Colon (tissue), 2 donors: ENCODE measurements around the gene MUC2.

Experiments used
- FAIRE-seq: peaks from 2 replicates; lab custom pipeline; 2012; peaks lifted over from hg19 to GRCh38; lab: Jason Lieb, UNC
- donor health status: control.
- donor health status: control.

The MUC2 gene

DNA sequence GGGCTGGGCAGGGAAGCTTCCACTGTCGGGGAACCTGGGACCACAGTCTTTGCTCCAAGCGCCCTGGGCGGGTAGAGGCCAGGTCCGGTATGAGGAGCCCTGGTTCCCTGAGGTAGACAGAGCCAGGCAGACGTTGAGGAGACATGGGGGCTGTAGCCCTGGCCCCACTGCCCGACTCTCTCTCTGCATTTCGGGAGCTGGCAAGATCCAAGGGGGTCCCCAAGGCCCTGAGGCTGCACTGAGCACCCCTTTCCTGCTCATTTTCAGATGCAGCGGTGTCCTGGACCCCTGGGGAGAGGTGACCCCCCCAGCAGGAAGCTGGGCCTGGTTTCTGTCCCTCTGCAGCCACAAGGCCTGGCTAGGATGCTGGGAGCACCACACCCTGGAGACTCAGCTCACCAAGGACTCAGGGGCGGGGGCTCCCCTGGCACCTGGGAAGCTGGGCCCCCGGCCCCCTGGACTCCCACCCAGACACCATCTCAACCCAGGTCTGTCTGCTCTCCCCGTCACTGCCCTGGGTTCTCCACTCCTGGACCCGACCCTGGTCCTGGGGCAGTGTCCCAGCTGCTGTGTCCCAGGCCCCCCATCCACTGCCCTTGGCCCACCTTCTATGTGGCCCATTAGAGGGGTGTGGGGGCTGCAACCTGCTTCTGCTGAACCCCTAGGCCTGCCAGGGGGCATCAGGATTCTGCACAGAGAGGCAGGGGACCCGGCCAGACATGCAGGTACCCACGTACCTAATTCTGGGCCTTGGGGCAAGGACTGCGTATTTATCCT, 23.1 kb upstream of the MUC2 start:
- no peak for FAIRE-seq

DNA sequence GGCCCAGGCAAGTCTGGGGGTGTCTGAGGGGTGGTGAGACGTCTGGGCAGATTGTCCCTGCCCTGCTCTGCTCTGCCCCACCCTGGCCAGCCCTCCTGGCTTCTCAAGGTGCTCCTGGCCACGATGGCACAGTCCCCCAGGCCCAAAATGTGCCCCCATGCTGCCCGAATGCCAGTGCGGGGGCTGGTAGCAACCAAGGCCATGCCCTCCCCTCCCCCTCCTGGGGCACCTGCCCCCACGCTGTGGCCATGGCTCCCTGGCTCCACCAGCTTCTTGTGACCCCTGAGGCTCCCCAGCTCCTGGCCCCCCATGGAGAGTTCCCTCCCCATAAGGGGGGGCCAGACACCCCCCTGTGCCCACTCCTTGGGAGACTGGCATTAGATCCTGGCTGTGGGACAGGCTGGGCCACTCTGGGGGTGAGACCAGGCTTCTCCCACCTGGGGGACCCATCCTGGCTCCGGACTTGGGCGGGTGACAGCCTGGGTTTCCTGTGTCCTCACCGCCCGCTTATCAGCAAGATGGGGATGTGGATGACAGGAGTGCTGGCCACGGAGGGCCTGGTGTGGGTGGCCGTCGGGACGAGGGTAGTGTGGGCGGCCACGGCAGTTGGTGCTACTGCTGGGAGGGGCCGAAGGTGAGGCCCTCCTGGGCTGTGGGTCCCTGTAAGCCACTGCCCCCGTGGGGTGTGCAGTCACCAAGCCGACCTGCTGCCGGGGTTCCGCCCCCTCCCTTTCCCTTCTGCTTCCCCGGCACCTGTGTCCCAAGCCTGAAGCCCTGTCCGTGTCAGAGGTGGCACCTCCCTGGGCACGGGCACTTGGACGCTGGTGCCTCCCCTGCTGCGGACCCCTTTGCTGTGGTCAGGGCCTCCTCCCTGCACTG, 22.3 kb upstream of the MUC2 start:
- FAIRE-seq, result no peak

DNA sequence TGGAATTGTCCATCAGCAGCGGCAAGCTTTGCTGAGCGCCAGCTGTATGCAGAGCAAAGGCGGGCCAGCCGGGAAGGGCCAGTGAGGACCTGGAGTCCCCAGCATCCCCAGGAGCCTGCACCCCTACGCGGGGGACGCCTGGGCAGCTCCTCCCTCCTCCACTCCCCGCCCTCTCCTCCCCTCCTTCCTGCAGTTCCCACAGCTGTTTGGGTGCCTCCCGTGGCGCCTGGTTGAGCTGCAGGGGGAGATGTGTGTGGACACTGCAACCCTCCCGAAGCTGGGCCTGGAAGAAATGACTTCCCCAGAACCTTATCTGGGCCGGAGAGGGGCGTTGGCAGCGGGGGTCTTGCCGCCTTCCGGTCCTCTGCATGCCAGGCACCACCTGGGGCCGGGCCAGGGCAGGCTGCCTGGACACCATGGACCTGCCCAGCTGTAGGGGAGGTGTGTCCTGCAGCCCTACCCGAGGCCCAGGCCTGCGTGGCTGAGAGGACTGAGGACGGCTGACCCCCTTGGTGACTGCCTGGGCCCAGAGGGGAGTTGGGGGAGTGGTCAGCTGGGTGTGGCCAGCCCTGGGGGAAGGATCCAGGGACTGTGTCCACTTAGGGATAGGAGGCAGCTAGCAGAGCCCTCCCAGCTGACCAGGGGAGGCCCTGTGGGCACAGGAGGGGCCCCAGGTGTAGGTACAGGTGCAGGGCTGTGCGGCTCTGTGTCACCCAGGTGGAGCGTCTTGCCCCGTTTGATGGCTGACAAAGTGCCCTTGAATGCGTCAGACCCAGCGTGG, 21.4 kb upstream of the MUC2 start:
- no peak for FAIRE-seq

DNA sequence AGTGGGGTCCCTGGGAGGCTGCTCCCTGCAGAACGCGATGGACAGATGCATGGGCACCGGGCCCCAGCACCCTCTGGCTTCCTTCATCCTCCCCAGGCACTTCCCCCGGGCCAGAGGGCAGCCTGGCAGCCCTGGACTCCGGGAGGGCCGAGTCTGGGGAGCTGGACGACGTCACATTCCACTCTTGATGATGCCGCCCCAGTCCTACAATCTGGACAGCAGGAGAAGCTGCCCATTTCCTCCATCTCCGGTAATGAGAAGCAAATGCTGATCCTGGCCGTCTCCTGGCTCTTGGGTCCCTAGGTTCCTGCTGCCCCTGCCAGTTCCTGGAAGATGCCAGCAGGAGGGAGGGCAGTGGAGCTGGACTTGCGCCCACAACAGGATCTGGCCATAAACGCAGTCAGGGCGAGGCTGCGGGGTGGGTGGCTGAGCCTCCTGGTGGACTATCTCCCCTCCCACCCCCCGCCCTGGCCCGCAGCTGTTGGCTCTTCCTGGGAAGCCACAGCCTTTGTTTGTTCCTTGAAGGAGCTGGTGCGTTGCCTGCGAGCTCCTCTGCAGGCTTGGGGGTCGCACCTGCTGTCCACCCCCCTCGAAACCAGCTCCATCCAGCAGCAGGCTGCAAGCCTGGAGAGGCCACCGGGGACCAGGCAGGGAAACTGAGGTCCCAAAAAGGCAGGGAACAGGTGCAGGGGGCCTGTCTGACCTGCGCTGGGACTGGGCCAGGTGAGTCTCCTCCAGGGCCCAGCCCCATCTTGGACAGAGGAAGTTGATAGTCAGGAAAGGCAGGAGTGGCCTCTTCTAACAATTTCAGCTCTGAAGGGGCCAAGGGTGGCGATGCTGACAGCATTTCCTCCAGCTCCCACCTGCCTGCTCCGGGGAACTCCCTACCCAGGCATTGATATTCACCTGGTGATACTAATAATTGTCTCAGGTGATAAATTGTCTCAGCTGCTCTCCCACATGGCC, 20.2 kb upstream of the MUC2 start:
- FAIRE-seq, result no peak

DNA sequence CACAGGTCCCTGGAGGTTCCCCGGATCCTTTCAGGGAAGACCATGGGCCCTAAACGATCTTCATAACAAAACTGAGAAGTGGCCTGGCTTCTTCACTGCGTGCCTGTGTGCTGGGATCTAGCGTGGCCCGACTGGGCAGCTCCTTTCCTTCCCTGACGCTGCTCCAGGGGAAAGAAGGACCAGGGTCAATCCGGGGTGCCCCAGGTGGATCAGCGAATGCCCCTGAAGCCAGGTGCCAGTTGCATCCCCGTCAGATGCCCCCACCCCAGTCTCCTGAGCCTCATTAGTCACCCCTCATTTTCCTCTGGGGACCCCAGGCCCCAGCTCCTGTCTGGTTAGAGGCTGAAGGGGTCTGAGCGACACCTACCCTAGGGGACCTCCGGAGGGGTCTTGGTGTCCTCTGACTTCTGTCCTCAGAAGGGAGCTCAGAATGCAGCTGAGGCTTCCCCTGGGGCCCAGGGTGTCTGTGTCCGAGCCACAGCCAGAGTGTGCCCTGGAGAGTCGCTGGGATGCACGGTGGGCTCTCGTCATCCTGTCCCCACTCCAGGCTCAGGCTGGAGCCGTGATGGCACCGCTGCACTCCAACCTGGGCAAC, 19.5 kb upstream of the MUC2 start:
- no peak for FAIRE-seq

DNA sequence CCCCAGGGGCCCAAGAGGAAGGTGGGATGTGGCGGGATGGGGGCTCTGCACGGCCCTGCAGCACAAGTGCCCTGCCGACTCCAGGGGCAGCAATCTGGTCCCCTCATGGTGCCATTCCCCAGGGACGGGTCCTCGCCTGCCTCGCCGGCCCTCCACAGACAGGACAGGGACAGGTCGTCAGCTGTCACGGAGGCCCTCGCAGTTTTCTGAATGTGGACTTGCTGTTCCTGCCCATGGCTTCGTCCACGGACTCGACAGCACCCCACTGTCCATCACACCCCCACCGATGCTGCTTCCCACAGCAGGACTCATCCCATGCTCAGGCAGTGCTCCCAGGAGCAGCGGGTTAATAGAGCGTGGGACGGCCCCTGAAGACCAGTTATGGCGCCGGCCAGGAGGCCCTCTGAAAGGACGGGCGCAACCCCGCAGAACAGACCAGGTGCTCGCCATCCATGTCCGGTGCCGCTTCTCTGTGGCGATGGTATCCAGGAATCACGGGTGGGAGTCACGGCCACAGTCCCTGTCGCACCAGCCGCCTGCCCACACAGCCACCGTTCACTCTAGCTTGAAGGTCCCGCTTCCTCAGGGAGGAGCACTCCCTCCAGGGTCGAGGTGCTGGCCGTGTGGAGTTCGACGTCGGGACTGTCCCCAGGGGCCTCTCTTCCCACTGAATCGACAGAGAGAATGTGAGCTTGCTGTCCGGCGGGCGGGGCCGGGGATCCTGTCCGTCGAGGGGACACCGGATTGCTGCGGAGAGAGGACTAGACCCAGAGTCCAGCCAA, 18.5 kb upstream of the MUC2 start:
- no peak for FAIRE-seq

DNA sequence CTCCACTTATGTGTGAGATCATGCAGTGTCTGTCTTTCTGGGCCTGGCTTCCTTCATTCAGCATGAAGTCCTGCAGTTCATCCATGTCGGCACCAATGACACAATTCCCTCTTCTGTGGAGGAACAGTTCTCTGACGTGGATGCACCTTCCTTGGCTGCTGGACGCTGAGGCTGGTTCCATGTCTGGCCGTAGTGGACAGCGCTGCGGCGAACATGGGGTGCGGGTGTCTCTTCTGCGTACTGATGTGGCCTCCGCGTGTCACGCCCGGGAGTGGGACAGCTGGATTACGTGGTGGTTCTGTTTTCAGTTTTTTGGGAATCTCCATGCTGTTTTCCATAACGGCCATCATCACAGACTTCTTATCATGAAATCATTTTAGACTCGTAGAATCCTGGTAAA, 16.9 kb upstream of the MUC2 start:
- FAIRE-seq, result no peak

DNA sequence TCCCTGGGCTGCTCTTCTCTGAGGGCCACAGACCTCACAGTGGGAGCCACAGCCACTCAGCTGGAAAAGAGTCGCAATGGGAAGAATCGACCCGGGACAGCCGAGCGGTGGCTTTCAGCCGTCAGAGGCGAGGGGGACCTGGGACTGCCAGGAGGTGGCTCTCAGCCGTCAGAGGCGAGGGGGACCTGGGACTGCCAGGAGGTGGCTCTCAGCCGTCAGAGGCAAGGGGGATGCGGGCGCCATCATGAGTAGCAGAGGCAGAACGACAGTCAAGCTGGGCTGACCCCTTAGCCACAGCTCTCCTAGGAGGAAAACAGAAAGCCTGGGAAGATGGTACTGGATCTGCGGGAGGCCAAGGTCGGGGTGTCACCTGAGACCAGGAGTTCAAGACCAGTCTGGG, 14.9 kb upstream of the MUC2 start:
- FAIRE-seq, result no peak

DNA sequence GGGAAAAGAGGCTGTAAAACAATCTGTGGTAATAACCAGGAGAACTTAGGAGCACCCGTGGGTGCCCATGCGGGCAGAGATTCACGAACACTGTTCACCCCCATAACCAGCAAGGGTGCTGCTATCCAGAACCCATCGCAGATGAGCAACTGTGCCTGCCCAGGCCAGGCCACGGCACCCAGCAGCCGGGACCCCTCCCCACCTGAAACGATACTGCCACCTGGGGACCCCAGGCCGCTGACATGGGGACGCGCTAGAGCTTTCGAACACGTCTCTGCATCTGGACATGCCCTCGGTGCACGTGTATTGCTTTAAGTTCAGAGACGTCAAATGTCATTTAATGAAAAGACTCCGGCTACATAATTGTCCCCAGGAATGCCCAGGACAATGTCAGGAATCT, 14.3 kb upstream of the MUC2 start:
- FAIRE-seq, result no peak

DNA sequence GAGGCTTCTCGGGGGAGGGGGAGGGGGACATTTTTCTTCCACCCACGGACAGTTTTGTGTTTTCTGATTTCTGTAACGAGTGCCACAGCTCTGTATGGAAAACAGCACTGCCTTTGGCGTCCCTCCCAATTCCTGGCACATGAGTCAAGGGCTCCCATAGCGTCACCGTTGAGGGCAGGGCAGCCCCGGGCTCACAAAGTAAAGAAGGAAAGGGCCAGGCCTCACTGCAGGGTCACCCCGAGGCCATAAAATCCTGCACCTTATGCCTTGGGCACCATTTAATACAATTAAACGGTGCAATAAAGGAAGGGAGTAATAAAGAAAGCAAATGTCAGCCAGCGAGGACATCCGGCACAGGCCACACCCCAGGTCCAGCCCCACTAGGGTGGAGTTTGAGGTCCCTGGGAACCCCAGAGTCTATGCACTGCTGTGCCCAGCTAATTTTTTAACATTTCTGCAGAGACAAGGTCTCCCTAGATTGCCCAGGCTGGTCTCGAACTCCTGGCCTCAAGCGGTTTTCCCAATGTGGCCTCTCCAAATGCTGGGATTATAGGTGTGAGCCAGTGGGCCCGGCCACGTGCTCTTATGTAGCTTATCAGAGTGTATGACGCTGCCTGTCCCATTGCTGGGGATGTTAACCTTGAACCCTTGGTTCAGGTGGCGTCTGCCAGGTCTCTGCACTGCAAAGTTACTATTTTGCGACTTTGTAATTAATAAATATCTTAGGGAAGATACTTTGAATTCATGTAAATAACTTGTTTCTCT, 13.6 kb upstream of the MUC2 start:
- no peak for FAIRE-seq

DNA sequence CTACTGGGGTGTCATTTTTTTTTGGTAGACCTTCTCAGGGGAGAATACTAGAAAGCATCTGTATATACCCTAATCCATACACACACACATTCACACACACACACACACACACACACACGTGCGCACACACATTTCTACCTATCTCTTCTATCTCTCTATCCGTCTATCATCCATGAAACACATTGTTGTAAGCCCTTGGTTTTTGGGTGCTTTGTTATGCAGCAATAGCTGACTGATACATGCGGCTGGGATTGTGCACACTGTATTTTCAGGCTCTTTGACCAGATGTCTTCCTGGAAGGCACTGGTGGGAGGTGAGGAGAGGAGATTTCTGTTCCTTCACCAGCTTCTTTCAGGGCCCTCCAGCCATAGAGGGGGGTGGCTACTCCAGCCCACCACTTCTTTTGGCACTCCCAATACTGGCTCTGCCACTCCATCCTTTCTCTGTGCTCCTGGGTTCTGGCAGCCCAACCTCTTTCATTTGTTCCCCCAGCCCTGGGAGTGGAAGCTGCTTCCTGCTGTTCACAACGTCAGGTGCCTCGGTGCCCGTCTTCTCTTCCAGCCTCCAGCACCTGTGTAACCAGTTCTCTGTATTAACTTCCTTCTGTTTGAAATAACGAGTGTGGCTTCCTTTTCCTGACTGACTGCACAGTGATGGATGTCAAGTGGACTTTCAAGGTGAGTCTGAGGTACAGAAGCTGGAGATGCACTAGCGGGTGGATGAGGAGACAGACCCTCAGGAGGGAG, 12.4 kb upstream of the MUC2 start:
- FAIRE-seq, result no peak

DNA sequence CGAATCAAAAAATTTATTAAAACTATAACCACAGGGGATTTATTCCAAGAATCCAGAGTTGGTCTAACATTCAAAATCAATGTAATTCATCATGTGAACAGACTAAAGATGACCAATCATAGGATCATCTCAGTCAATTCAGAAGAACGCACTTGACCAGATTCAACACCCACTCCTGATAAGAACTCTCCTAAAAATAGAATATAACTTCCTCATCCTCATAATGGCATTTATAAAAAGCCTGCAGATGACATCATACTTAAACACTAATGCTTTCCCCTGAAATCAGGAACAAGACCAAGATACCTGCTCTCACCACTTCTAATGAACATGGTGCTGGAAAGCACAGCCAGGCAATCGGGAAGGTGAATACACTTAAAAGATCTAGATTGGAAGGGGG, 10.5 kb upstream of the MUC2 start:
- no peak for FAIRE-seq

DNA sequence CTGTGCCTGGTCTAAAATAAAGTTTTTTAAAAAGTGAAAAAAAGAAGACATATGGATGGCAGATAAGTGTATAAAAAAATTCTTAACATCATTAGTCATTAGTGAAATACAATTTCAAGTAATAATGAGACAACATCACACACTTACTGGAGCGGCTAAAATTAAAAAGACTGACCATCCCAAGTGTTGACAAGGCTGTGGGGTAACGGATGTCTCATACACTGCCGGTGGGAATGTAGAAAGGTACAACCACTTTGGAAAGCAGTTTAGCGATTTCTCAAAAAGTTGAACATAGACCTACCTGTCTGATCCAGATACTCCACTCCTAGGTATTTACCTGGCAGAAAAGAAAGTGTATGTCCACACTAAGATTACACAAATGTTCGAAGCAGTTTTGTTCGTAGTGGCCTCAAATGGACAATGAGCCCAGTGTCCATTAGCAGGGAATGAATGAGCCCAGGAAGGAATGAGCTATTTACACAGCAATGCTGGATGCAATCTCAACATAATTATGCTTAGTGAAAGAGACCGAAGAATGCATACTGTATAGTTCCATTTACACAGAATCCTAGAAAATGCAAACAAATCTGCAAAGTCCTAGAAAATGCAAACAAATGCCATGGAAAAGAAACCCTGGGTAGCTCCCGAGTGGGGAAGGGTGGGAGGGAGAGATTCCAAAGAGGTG, 6.7 kb upstream of the MUC2 start:
- no peak for FAIRE-seq

DNA sequence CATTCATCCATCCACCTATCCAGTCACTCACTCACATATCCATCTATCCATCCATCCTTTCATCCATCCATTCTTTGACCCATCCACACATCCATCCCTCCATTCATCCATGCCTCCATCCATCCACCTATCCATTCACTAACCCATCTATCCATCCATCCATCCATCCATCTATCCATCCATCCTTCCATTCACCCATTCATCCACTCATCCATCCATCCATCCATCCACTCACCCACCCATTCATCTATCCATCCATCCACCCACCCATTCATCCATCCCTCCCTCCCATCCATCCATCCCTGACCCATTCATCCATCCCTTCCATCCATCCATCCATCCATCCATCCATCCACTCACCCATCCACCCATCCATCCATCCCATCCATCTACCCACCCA, 4.9 kb upstream of the MUC2 start:
- no peak for FAIRE-seq

DNA sequence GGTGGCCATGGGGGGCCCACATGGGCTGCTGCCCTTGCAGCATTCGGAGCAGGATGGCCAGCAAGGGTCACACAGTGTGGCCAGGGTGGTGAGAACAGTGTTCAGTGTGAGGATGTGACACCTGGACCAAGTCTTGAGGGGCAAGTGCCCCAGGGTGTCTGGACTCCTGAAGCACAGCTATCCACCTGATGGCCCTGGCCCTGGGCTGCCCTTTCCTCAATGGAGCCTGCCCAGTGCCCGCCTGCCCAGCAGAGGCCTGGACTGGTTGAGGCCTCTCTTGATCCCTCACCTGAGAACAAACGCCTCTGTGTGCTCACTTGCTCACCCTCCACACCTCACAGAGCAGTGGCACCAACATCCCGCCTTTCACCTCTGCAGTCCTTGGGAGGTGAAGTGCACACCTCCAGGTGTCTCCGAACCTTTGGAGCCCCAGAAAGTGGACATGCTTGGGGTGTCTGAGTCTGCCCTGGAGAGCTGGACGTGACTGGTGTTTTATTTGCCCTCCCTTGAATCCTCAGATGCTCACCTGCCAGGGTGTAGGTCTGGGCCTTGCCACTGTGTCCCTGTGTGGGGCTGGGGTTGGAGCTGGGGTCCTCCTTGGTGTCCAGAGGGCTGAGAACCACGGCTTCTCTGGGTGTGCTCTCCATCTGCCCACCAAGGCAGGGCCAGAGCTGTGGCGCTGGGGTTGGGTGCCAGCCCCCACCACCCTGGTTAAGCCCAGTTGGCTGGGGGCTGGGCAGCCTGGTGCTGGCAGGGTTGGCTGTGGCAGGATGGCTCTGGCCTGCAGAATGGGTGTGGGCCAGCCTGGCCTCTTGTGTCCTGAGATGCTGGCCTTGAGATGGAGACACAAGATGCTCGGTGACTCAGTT, 3.8 kb upstream of the MUC2 start:
- FAIRE-seq, result no peak

DNA sequence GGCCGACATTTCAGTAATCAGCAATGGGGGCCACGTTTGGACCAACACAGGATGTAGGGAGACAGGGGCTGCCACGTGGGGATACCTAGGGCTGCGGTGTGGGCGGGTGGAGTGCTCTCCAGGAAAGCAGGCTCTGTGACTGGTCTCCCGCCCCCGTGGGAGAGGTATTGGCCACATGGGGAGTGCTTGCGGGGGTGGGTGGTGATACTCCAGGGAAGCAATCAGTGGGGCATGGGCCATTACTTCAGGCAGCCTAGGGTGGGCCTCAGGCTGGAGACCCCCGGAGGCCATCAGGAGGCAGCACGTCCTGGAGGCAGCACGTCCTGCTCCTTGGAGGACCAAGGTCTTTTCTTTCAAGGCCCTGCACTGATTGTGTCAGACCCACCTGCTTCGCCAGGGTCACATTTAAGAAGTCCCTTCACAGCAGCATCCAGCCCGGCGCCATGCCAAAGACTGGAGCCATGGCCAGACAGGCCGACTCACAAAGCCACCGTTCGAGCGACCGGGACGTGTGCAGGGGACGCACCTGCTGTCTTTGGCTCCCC, 3.0 kb upstream of the MUC2 start:
- FAIRE-seq, result no peak
